Astrocyte of the cerebellum (primary cell): ENCODE data around the gene LEKR1.

Experiments used
- DNase-seq: peaks from one replicate; pipeline ENCODE4 v3.0.0-alpha.2; 2011; ENCODE audit warnings: low read depth
- H3K4me3 ChIP-seq: 2 replicates; pipeline ENCODE4 v1.5.1; 2011; ENCODE audit warnings: mild to moderate bottlenecking, low read depth, low read length, moderate library complexity
- in situ Hi-C: cut with HindIII; loops from 2 replicates; pipeline ENCODE4 v1.10.0; 2017; ENCODE audit warnings: low sequenced_read_pairs
- TF ChIP-seq, protein P1 (sequence below): IDR thresholded peaks from 2 replicates; pipeline ENCODE4 v1.5.1; 2012; ENCODE audit warnings: low read length, low read depth, moderate library complexity, mild to moderate bottlenecking; ENCODE audit errors: missing control alignments

The LEKR1 gene

GRCh38 chr3:157092230-157092629, 266.1 kb downstream of the LEKR1 start:
- TF ChIP-seq, protein P1, sequence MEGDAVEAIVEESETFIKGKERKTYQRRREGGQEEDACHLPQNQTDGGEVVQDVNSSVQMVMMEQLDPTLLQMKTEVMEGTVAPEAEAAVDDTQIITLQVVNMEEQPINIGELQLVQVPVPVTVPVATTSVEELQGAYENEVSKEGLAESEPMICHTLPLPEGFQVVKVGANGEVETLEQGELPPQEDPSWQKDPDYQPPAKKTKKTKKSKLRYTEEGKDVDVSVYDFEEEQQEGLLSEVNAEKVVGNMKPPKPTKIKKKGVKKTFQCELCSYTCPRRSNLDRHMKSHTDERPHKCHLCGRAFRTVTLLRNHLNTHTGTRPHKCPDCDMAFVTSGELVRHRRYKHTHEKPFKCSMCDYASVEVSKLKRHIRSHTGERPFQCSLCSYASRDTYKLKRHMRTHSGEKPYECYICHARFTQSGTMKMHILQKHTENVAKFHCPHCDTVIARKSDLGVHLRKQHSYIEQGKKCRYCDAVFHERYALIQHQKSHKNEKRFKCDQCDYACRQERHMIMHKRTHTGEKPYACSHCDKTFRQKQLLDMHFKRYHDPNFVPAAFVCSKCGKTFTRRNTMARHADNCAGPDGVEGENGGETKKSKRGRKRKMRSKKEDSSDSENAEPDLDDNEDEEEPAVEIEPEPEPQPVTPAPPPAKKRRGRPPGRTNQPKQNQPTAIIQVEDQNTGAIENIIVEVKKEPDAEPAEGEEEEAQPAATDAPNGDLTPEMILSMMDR, result no peak
- no peak overlapping the region for H3K4me3 ChIP-seq
- in situ Hi-C loops, result no loop called here
- no peak for DNase-seq

DNA sequence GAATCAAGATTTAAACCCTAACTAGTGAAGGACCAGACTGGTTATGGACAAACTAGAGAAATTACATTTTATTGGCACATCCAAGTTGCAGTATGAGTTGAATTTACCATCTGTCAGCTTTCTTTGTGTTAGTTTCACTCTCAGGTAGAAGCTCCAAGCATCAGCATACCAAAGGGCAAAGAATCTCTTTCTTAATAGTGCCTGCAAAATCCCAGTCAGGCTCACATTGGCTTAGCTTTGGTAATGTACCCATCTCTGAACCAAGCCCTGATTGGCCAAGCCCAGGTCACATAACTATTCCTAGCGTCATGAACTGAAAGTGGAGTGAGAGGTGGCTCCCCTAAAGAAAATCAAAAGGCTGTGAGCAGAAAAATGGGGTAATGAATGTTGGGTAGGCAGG, 266.9 kb downstream of the LEKR1 start:
- TF ChIP-seq, protein P1, result no peak
- no peak overlapping the region for H3K4me3 ChIP-seq
- no peak for DNase-seq
- in situ Hi-C loops, result no loop called here

GRCh38 chr3:157094301-157094700, 268.1 kb downstream of the LEKR1 start:
- in situ Hi-C loops, result no loop called here
- DNase-seq, result no peak
- H3K4me3 ChIP-seq, result no peak overlapping the region
- TF ChIP-seq, protein P1, result no peak

- no peak overlapping the region for H3K4me3 ChIP-seq
- DNase-seq, result no peak
- TF ChIP-seq, protein P1, result no peak
- in situ Hi-C loops, result no loop called here
Measured at GRCh38 chr3:157094751-157095480, 268.8 kb downstream of the LEKR1 start.
